NT2/D1 (cell line): ENCODE measurements around the gene BIN1.

Experiments
- SUZ12 ChIP-seq: IDR thresholded peaks from 2 replicates; pipeline ENCODE4 v1.6.1; 2011; ENCODE audit not compliant: insufficient read length, insufficient read depth; ENCODE audit errors: extremely low read depth
- YY1 ChIP-seq: IDR thresholded peaks from 2 replicates; pipeline ENCODE4 v1.6.1; 2011; ENCODE audit not compliant: insufficient read length, insufficient read depth
- ZNF274 ChIP-seq: IDR thresholded peaks from 2 replicates; pipeline ENCODE4 v1.6.1; 2011; ENCODE audit warnings: mild to moderate bottlenecking, low read depth, low read length

GRCh38 chr2:127138281-127138680 is 31.3 kb upstream of the BIN1 start:
- TF ChIP-seq YY1 (no peak), ZNF274 (no peak), SUZ12 (no peak)
